ENCODE measurements around the gene PHLDA2.
A peak's percentile ranks its signal among the peaks of the same experiment; 100 is the strongest.

PHLDA2 gene

GRCh38 chr11:2897048-2897447 lies 32.2 kb downstream of the PHLDA2 start:
- no peak for DNase-seq (ENCODE audit: low read depth in 2 of 2)
- H3K4me3 ChIP-seq (replicated peaks in 1 of 2; ENCODE audit: low read depth in 2 of 2, low read length in 2 of 2), result no peak overlapping the region
- TF ChIP-seq CTCF (IDR thresholded peaks at IDR 0.05; ENCODE audit: low read depth, low read length), result no peak

- H3K4me3 ChIP-seq (replicated peaks in 1 of 2; ENCODE audit: low read depth in 2 of 2, low read length in 2 of 2), result no peak overlapping the region
- DNase-seq (ENCODE audit: low read depth in 2 of 2), result no peak
- TF ChIP-seq CTCF (IDR thresholded peaks at IDR 0.05; ENCODE audit: low read depth, low read length), result no peak
Observed at GRCh38 chr11:2896047-2896446, 33.2 kb downstream of the PHLDA2 start.

GRCh38 chr11:2893935-2894334 lies 35.3 kb downstream of the PHLDA2 start:
- no peak for TF ChIP-seq CTCF (IDR thresholded peaks at IDR 0.05; ENCODE audit: low read depth, low read length)
- no peak for DNase-seq (ENCODE audit: low read depth in 2 of 2)
- no peak overlapping the region for H3K4me3 ChIP-seq (replicated peaks in 1 of 2; ENCODE audit: low read depth in 2 of 2, low read length in 2 of 2)

GRCh38 chr11:2892967-2893528 lies 36.2 kb downstream of the PHLDA2 start:
- H3K4me3 ChIP-seq (replicated peaks in 1 of 2; ENCODE audit: low read depth in 2 of 2, low read length in 2 of 2), result peak overlapping the region; percentile 41 to 45
- no peak for DNase-seq (ENCODE audit: low read depth in 2 of 2)
- TF ChIP-seq CTCF (IDR thresholded peaks at IDR 0.05; ENCODE audit: low read depth, low read length), result peak; percentile 24

- DNase-seq (ENCODE audit: low read depth in 2 of 2), result peak; percentile 41 to 69
- peak; percentile 92 for TF ChIP-seq CTCF (IDR thresholded peaks at IDR 0.05; ENCODE audit: low read depth, low read length)
- peak overlapping the region; percentile 41 to 45 for H3K4me3 ChIP-seq (replicated peaks in 1 of 2; ENCODE audit: low read depth in 2 of 2, low read length in 2 of 2)
Observed at GRCh38 chr11:2892215-2892966, 36.8 kb downstream of the PHLDA2 start.

GRCh38 chr11:2891326-2892214 lies 37.6 kb downstream of the PHLDA2 start:
- TF ChIP-seq CTCF (IDR thresholded peaks at IDR 0.05; ENCODE audit: low read depth, low read length), result no peak
- no peak for DNase-seq (ENCODE audit: low read depth in 2 of 2)
- peak overlapping the region in 1 of 2 donors; percentile 41 for H3K4me3 ChIP-seq (replicated peaks in 1 of 2; ENCODE audit: low read depth in 2 of 2, low read length in 2 of 2)

All from cardiac fibroblast (primary cell).